GM12801 (cell line): Measurements from ENCODE around the gene ARHGAP10.

Experiments used
- CTCF ChIP-seq: IDR thresholded peaks from one replicate; pipeline ENCODE4 v1.5.1; 2011; ENCODE audit warnings: control low read depth; ENCODE audit not compliant: insufficient read length; ENCODE audit errors: extremely low read depth

ARHGAP10 gene

GRCh38 chr4:148021686-148022085, 289.8 kb downstream of the ARHGAP10 start:
- TF ChIP-seq CTCF: no peak

GRCh38 chr4:148022975-148023374, 291.1 kb downstream of the ARHGAP10 start:
- TF ChIP-seq CTCF: no peak

GRCh38 chr4:148023512-148024181, 291.8 kb downstream of the ARHGAP10 start:
- TF ChIP-seq CTCF: no peak

- TF ChIP-seq CTCF: no peak
These were observed 294.1 kb downstream of the ARHGAP10 start for GRCh38 chr4:148025981-148026380.

- TF ChIP-seq CTCF: no peak
These were observed 295.3 kb downstream of the ARHGAP10 start for GRCh38 chr4:148027201-148027600.

GRCh38 chr4:148029781-148030180, 297.9 kb downstream of the ARHGAP10 start:
- no peak for TF ChIP-seq CTCF

- TF ChIP-seq CTCF: no peak
These were observed 298.4 kb downstream of the ARHGAP10 start for GRCh38 chr4:148030193-148030873.
